ENCODE measurements around the gene KRT78. TPM values are rescaled to one million over a fixed set of nuclear protein-coding genes. Genes with fewer than 3 reads are reported as not detected.
"Not testable (repeated sequence)": the region's sequence is repeated elsewhere in the genome, so short reads cannot be mapped to it uniquely, and the experiment has no call there.

Gene KRT78
- total and polyA plus RNA-seq, 4 donors, result 0.06 TPM; not detected in 3

GRCh38 chr12:52796429-52796794 lies 52.4 kb downstream of the KRT78 start:
- TF ChIP-seq RXRA (IDR thresholded peaks at IDR 0.05) (no peak), FOXA2 (IDR thresholded peaks at IDR 0.05) (no peak), TAF1 (conservative IDR thresholded peaks at IDR 0.05) (no peak), HNF4A (conservative IDR thresholded peaks at IDR 0.05) (no peak)
- Histone ChIP-seq H3K9ac (ENCODE audit: low read depth in 1 of 2, low read length in 2 of 2) (no peak overlapping the region), H3K4me1 (ENCODE audit: control insufficient read depth in 4 of 4, insufficient read depth in 4 of 4, low read length in 3 of 4) (no peaks in the 10 kb centered on the region), H3K27me3 (ENCODE audit: control insufficient read depth in 4 of 4, insufficient read depth in 4 of 4, low read length in 3 of 4) (no peaks in the 10 kb centered on the region), H3K4me3 (ENCODE audit: low read depth in 1 of 3, low read length in 3 of 3) (no peak overlapping the region), H3K9me3 (ENCODE audit: control insufficient read depth in 4 of 4, low read length in 3 of 4) (no peaks in the 10 kb centered on the region), H3K27ac (ENCODE audit: low read depth in 1 of 2, low read length in 2 of 2) (no peak overlapping the region), H3K36me3 (ENCODE audit: control insufficient read depth in 4 of 4, insufficient read depth in 3 of 4, low read depth in 1 of 4, low read length in 3 of 4) (no peaks in the 10 kb centered on the region)
- no peak for DNase-seq (ENCODE audit: low spot score)
- 91% methylated on average over 3 of the region's 3 CpGs for WGBS

- WGBS, result 91% methylated on average over 17 of the region's 17 CpGs
- no peak for TF ChIP-seq TAF1 (conservative IDR thresholded peaks at IDR 0.05)
- TF ChIP-seq GABPA (IDR thresholded peaks at IDR 0.05 in 1 of 2, conservative IDR thresholded peaks at IDR 0.05 in 1 of 2), result no peak
- no peak for TF ChIP-seq HNF4A (conservative IDR thresholded peaks at IDR 0.05)
- TF ChIP-seq MAX (IDR thresholded peaks at IDR 0.05), result no peak
- TF ChIP-seq CTCF (IDR thresholded peaks at IDR 0.05; ENCODE audit: low read depth, low read length, missing input control), result no peak
- no peak for TF ChIP-seq HNF4G (IDR thresholded peaks at IDR 0.05)
- TF ChIP-seq ATF3 (IDR thresholded peaks at IDR 0.05), result no peak
- no peak for TF ChIP-seq EGR1 (IDR thresholded peaks at IDR 0.05; ENCODE audit: low read depth in 2 of 2)
- no peak for DNase-seq (ENCODE audit: low spot score)
Measured at GRCh38 chr12:52795694-52796428, 52.9 kb downstream of the KRT78 start, which contains the start of gene KRT3. TSS of gene KRT3 (minus strand) at chr12:52796117. CDS start at chr12:52796042, 75 bp downstream.

GRCh38 chr12:52795332-52795674 lies 53.5 kb downstream of the KRT78 start:
- WGBS, result 96% methylated on average over 2 of the region's 2 CpGs
- H3K9ac ChIP-seq (ENCODE audit: low read depth in 1 of 2, low read length in 2 of 2); H3K9me3 ChIP-seq (ENCODE audit: control insufficient read depth in 4 of 4, low read length in 3 of 4); H3K27ac ChIP-seq (ENCODE audit: low read depth in 1 of 2, low read length in 2 of 2); H3K27me3 ChIP-seq (ENCODE audit: control insufficient read depth in 4 of 4, insufficient read depth in 4 of 4, low read length in 3 of 4); DNase-seq (ENCODE audit: low spot score); H3K36me3 ChIP-seq (ENCODE audit: control insufficient read depth in 4 of 4, insufficient read depth in 3 of 4, low read depth in 1 of 4, low read length in 3 of 4); H3K4me3 ChIP-seq (ENCODE audit: low read depth in 1 of 3, low read length in 3 of 3); H3K4me1 ChIP-seq (ENCODE audit: control insufficient read depth in 4 of 4, insufficient read depth in 4 of 4, low read length in 3 of 4): not testable (repeated sequence)

More at GRCh38 chr12:52795694-52796428, 52.9 kb downstream of the KRT78 start, which contains the start of gene KRT3:
- no peaks in the 10 kb centered on the region for H3K27me3 ChIP-seq (ENCODE audit: control insufficient read depth in 4 of 4, insufficient read depth in 4 of 4, low read length in 3 of 4)
- H3K9ac ChIP-seq (ENCODE audit: low read depth in 1 of 2, low read length in 2 of 2), result no peak within 1 kb of the TSS
- H3K9me3 ChIP-seq (ENCODE audit: control insufficient read depth in 4 of 4, low read length in 3 of 4), result no peaks in the 10 kb centered on the region
- H3K36me3 ChIP-seq (ENCODE audit: control insufficient read depth in 4 of 4, insufficient read depth in 3 of 4, low read depth in 1 of 4, low read length in 3 of 4), result no peaks in the 10 kb centered on the region
- H3K27ac ChIP-seq (ENCODE audit: low read depth in 1 of 2, low read length in 2 of 2), result no peak within 1 kb of the TSS
- no peaks in the 10 kb centered on the region for H3K4me1 ChIP-seq (ENCODE audit: control insufficient read depth in 4 of 4, insufficient read depth in 4 of 4, low read length in 3 of 4)
- no peak within 1 kb of the TSS for H3K4me3 ChIP-seq (ENCODE audit: low read depth in 1 of 3, low read length in 3 of 3)
